Measurements from ENCODE around the gene CCDC18. TPM values are rescaled to one million over a fixed set of nuclear protein-coding genes. Genes with fewer than 3 reads are reported as not detected.

CCDC18 gene
- total RNA-seq, 1 experiment from 2014 or later, result 18.1 TPM

DNA sequence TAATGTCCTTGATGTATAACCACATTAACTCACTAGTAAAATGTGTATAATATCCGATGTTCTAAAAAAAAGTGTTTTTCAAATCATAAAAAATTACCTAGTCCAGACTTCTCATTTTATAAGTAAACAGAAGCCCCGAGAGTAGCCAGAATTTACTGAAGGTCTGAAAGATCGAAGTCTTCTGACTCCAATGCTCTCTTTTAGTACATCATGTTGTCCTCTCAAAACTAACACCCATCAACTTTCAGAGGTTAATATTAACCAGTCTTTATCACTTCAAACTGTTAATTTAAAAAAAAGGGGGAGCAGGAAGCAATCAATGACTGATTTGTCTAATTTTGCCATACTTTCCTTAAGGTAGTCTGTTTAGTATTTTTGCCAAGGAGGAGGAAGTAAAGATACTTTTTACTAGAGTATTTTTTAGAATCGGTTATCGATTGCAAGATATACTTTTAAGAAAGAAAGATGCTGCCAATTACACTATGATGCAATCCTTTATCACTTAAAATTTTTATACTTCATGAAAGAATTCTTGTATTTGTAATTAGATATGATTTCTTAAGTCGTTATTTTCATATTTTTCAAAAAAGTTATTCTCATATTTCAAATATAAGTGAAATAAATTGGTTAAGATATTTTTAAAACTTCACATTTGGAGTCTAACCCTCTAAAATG, 25.5 kb downstream of the CCDC18 start:
- no peak overlapping the region for H3K4me3 ChIP-seq (replicated peaks in 1 of 2; ENCODE audit: low read depth in 1 of 2, low read length in 2 of 2)
- TF ChIP-seq ZNF274 (IDR thresholded peaks at IDR 0.05; ENCODE audit: low read depth, low read length), result no peak
- no peak for TF ChIP-seq EZH2phosphoT487 (IDR thresholded peaks at IDR 0.05; ENCODE audit: borderline replicate concordance)
- TF ChIP-seq SP1 (IDR thresholded peaks at IDR 0.05; ENCODE audit: low read depth), result no peak
- no peak for TF ChIP-seq EZH2 (IDR thresholded peaks at IDR 0.05)
- TF ChIP-seq CBX3 (IDR thresholded peaks at IDR 0.05; ENCODE audit: low read depth), result no peak
- TF ChIP-seq EGR1 (IDR thresholded peaks at IDR 0.05; ENCODE audit: low read depth), result no peak
- TF ChIP-seq, protein P1, sequence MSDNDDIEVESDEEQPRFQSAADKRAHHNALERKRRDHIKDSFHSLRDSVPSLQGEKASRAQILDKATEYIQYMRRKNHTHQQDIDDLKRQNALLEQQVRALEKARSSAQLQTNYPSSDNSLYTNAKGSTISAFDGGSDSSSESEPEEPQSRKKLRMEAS (IDR thresholded peaks at IDR 0.05), result no peak
- no peak for TF ChIP-seq ZFX (IDR thresholded peaks at IDR 0.05)
- TF ChIP-seq, protein P2, sequence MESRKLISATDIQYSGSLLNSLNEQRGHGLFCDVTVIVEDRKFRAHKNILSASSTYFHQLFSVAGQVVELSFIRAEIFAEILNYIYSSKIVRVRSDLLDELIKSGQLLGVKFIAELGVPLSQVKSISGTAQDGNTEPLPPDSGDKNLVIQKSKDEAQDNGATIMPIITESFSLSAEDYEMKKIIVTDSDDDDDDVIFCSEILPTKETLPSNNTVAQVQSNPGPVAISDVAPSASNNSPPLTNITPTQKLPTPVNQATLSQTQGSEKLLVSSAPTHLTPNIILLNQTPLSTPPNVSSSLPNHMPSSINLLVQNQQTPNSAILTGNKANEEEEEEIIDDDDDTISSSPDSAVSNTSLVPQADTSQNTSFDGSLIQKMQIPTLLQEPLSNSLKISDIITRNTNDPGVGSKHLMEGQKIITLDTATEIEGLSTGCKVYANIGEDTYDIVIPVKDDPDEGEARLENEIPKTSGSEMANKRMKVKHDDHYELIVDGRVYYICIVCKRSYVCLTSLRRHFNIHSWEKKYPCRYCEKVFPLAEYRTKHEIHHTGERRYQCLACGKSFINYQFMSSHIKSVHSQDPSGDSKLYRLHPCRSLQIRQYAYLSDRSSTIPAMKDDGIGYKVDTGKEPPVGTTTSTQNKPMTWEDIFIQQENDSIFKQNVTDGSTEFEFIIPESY (IDR thresholded peaks at IDR 0.05; ENCODE audit: extremely low read depth, insufficient replicate concordance, low read length), result no peak
- TF ChIP-seq TCF7L2 (IDR thresholded peaks at IDR 0.05; ENCODE audit: borderline replicate concordance, extremely low read depth, insufficient read depth, insufficient read length), result no peak
- TF ChIP-seq, protein P3, sequence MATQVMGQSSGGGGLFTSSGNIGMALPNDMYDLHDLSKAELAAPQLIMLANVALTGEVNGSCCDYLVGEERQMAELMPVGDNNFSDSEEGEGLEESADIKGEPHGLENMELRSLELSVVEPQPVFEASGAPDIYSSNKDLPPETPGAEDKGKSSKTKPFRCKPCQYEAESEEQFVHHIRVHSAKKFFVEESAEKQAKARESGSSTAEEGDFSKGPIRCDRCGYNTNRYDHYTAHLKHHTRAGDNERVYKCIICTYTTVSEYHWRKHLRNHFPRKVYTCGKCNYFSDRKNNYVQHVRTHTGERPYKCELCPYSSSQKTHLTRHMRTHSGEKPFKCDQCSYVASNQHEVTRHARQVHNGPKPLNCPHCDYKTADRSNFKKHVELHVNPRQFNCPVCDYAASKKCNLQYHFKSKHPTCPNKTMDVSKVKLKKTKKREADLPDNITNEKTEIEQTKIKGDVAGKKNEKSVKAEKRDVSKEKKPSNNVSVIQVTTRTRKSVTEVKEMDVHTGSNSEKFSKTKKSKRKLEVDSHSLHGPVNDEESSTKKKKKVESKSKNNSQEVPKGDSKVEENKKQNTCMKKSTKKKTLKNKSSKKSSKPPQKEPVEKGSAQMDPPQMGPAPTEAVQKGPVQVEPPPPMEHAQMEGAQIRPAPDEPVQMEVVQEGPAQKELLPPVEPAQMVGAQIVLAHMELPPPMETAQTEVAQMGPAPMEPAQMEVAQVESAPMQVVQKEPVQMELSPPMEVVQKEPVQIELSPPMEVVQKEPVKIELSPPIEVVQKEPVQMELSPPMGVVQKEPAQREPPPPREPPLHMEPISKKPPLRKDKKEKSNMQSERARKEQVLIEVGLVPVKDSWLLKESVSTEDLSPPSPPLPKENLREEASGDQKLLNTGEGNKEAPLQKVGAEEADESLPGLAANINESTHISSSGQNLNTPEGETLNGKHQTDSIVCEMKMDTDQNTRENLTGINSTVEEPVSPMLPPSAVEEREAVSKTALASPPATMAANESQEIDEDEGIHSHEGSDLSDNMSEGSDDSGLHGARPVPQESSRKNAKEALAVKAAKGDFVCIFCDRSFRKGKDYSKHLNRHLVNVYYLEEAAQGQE (IDR thresholded peaks at IDR 0.05; ENCODE audit: low read depth), result no peak
- TF ChIP-seq YY1 (IDR thresholded peaks at IDR 0.05; ENCODE audit: extremely low read depth, insufficient replicate concordance, low read depth, low read length), result no peak
- TF ChIP-seq POLR2AphosphoS5 (IDR thresholded peaks at IDR 0.05; ENCODE audit: low read depth, low read length), result no peak
- TF ChIP-seq RAD21 (IDR thresholded peaks at IDR 0.05; ENCODE audit: low read depth), result no peak
- no peak for TF ChIP-seq FOSL1 (IDR thresholded peaks at IDR 0.05; ENCODE audit: low read depth)
- TF ChIP-seq JUND (IDR thresholded peaks at IDR 0.05), result no peak
- TF ChIP-seq SIN3A (IDR thresholded peaks at IDR 0.05; ENCODE audit: low read depth), result no peak
- intact Hi-C loops (cut with micrococcal nuclease), result no loop called here
- no peaks in the 10 kb centered on the region for H3K9me2 ChIP-seq (ENCODE audit: insufficient read depth)
- ChIA-PET POLR2A (no interaction called here), CTCF (no interaction called here), RAD21 (ENCODE audit: low non-redundant PET in 1 of 2, low total read pairs in 2 of 2, uncharacterized antibody in 2 of 2, unreplicated experiment in 2 of 2) (no interaction called here)
- H3K27ac ChIP-seq (ENCODE audit: low read depth, low read length), result no peak overlapping the region
- peaks cover 13 to 20% of the 10 kb centered on the region in 2 experiments for H3K36me3 ChIP-seq (ENCODE audit: control insufficient read depth in 1 of 2, insufficient read depth in 2 of 2, low read length in 2 of 2)
- H3K4me2 ChIP-seq (ENCODE audit: low read length), result no peak overlapping the region
- no peaks in the 10 kb centered on the region for H3K27me3 ChIP-seq (ENCODE audit: insufficient read depth, low read length)
- no peaks in the 10 kb centered on the region for H3K9me3 ChIP-seq (ENCODE audit: control insufficient read depth in 1 of 2, insufficient read depth in 1 of 2, low read depth in 1 of 2, low read length in 2 of 2)
- no peaks in the 10 kb centered on the region for H4K20me1 ChIP-seq (ENCODE audit: insufficient read depth)
- no peaks in the 10 kb centered on the region for H3K79me2 ChIP-seq (ENCODE audit: insufficient read depth, low read length)
- no peak overlapping the region for H3K9ac ChIP-seq (ENCODE audit: low read length)
- no peak overlapping the region for H2AFZ ChIP-seq (ENCODE audit: low read depth, low read length, poor library complexity, severe bottlenecking)
- BruUV-seq (replicated peaks), result no TSS peak
- no peak for ATAC-seq
- H3K4me1 ChIP-seq (ENCODE audit: control insufficient read depth in 1 of 2, insufficient read depth in 2 of 2, low read length in 2 of 2), result no peaks in the 10 kb centered on the region
- DNase-seq (ENCODE audit: low read depth, low spot score), result no peak

Measured in HCT116 (cell line).